GM12872 (cell line): ENCODE data around the gene UNC119B.

Experiments
- CTCF ChIP-seq: IDR thresholded peaks from 3 replicates; pipeline ENCODE4 v1.5.1; 2011; ENCODE audit warnings: low read depth, mild to moderate bottlenecking, low read length, moderate library complexity; ENCODE audit not compliant: insufficient read depth

UNC119B gene

DNA sequence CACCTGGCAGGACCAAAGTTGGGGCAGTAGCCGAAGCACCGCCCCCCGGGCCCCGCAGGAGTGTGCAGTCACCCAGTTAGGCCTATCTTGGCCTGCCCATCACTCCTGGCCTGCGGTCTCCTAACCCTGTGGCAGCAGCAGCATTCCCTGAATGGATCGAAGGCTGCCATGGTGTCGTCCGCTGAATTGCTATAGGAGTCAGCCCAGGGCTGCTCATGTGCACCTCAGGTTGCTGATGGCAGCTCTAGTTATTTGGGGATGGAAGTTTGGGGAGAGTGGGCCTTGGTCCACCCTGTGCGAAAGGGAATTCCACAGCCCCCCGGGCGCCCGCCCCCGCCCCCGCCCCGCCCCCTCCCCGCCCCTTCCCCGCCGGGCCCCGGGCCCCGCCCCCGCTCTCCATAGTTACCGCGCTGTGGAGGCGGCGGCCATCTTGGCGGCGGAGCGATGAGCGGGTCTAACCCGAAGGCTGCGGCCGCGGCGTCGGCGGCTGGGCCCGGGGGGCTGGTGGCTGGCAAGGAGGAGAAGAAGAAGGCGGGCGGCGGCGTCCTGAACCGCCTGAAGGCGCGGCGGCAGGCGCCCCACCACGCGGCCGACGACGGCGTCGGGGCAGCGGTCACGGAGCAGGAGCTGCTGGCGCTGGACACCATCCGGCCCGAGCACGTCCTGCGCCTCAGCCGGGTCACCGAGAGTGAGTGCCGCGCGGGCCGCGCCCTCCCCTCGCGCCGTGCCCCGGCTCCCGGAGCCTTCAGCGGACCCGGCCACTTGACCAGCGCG is at the start of gene UNC119B:
TSS of gene UNC119B (plus strand) at position 428 of the 774 bp plus-strand sequence. CDS start at position 445, 17 bp downstream.
- no peak for TF ChIP-seq CTCF

GRCh38 chr12:120661432-120661831 is 48.8 kb upstream of the UNC119B start:
- no peak for TF ChIP-seq CTCF

DNA sequence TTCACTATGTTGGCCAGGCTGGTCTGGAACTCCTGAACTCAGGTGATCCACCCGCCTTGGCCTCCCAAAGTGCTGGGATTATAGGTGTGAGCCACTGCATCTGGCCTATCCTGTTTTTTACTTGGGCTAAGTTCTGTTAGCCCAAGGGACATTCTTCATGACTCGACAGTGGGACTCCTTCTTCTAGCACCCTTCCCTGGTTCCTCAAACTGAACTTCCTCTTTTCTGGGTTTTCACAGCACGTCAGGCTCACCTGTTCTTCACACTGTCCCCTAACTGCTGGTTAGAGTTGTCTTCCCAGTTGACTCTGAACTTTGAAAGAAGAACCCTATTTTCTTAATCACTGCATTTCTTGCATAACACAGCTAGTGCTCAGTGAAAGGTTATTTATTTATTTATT is 47.4 kb upstream of the UNC119B start:
- TF ChIP-seq CTCF = no peak

DNA sequence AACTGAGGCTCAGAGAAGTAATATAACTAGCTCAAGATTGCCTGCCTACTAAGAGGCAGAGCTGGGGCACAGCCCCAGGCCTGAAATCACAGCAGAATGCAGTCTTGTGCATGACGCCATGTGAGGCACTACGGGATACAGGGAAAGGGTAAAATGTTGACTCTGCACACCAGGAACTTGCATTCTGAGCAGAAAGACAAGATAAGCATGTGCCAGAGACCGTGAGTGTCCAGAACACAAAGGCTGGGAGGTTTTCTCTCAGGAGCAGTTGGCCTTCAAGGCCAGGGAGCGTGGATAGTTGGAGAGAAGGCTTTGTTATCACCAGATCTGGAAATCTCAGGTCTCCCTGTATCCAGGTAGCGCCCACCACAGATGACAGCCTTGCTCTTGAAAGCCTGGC is 46.5 kb upstream of the UNC119B start:
- no peak for TF ChIP-seq CTCF

DNA sequence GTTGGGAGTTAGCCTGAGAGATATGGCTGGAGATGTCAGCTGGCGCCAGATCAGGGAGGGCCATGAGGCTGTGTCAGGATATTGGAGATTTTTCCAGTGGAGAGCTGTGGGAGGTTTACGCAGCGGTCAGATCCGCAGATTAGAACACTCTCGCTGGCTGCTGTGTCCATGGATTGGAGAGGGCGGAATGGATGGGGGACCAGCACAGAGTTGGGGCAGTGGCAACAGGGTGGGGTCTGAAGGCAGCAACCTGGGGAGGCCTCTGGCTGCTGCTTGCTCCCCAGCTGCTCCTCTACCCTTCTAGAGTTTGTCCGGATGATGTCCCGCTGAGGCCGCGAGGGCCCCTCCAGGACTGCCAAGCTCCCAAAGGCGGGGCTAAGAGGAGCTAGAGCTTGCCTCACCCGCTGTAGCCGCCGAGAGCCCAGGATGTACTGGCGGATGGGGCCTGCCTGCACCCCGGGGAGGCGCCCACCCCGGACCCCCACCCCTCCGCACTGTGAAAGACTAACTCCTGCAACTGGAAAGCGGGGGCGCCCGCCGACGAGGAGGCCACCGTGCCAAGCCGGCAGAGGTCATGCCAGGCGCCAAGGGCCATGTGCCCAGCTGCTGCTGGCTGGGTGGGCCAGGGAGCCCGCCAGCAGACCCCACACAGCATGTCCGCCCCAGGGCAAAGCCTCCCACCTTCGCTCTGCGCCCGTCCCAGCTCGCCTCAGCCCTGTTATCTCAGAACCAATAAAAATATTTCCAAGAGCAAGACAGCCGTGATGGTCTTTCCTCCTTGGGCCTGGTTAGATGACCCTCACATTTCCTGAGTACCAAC is 43.5 kb upstream of the UNC119B start:
- no peak for TF ChIP-seq CTCF

DNA sequence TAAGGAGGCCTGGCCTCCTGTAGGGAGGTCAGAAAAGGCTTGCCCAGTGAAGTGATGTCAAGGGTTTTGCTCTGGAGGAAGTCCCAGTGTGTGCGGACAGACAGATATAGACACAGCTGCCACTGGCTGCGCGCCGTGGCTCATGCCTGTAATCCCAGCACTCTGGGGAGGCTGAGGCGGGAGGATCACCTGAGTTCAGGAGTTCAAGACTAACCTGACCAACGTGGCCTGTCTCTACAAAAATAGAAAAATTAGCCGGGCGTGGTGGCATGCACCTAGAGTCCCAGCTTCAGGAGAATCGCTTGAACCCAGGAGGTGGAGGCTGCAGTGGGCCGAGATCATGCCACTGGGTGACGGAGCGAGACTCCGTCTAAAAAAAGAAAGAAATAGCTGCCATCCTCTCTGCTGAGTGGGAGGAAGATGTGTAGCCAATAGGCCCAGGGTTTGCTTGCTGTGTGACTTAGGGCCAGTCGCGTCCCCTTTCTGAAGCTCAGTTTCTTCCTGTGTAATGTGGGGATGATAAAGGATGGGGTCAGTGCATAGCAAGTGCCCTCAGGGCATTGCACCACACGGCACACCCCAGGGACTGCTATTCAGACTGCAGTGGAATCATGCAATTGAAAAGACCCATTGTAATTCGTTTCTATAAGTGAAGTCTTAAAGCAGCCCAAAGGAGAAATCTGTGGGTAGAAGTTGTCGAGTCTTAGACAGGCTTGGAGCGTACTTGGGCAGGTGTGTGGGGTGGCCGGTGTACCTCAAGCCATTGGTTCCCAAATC is 42.0 kb upstream of the UNC119B start:
- TF ChIP-seq CTCF = no peak
